Fibroblast of mammary gland (primary cell): ENCODE data around the gene IQGAP2.
"Not testable (repeated sequence)": the region's sequence is repeated elsewhere in the genome, so short reads cannot be mapped to it uniquely, and the experiment has no call there.

ENCODE experiments used
- DNase-seq: peaks from one replicate; pipeline ENCODE4 v3.0.0-alpha.2; 2010; ENCODE audit warnings: low read depth
- H3K4me3 ChIP-seq: 2 replicates; pipeline ENCODE4 v1.5.1; 2011; ENCODE audit warnings: low read depth, mild to moderate bottlenecking, low read length, moderate library complexity; ENCODE audit not compliant: control insufficient read depth
- TF ChIP-seq, protein P1 (sequence below): conservative IDR thresholded peaks from 2 replicates; pipeline ENCODE4 v1.5.1; 2011; ENCODE audit warnings: low read depth, low read length, inconsistent platforms; ENCODE audit not compliant: control insufficient read depth, insufficient read depth

The IQGAP2 gene

GRCh38 chr5:76422742-76423141 is 19.7 kb downstream of the IQGAP2 start:
- DNase-seq: no peak
- TF ChIP-seq, protein P1, sequence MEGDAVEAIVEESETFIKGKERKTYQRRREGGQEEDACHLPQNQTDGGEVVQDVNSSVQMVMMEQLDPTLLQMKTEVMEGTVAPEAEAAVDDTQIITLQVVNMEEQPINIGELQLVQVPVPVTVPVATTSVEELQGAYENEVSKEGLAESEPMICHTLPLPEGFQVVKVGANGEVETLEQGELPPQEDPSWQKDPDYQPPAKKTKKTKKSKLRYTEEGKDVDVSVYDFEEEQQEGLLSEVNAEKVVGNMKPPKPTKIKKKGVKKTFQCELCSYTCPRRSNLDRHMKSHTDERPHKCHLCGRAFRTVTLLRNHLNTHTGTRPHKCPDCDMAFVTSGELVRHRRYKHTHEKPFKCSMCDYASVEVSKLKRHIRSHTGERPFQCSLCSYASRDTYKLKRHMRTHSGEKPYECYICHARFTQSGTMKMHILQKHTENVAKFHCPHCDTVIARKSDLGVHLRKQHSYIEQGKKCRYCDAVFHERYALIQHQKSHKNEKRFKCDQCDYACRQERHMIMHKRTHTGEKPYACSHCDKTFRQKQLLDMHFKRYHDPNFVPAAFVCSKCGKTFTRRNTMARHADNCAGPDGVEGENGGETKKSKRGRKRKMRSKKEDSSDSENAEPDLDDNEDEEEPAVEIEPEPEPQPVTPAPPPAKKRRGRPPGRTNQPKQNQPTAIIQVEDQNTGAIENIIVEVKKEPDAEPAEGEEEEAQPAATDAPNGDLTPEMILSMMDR: no peak
- H3K4me3 ChIP-seq: no peak overlapping the region

DNA sequence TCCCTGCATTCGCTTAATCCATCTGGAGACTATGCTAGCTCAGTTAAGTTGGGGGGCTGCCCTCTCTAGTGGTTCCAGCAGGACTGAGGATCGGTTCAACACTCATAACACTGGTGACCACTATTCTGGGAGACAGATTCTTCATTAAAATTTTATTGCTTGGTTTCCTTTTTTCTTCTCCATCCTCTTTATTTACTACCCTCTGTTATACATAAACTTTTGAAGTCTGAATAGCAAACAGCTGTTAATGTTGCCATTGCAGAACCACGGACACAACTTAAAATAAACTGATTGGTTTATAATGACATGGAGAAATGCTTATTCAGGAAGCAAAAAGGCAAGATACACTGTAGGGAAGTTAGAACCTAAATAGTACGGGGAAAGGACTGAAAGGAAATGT is 22.1 kb downstream of the IQGAP2 start:
- no peak for DNase-seq
- H3K4me3 ChIP-seq: no peak overlapping the region
- TF ChIP-seq, protein P1: no peak

DNA sequence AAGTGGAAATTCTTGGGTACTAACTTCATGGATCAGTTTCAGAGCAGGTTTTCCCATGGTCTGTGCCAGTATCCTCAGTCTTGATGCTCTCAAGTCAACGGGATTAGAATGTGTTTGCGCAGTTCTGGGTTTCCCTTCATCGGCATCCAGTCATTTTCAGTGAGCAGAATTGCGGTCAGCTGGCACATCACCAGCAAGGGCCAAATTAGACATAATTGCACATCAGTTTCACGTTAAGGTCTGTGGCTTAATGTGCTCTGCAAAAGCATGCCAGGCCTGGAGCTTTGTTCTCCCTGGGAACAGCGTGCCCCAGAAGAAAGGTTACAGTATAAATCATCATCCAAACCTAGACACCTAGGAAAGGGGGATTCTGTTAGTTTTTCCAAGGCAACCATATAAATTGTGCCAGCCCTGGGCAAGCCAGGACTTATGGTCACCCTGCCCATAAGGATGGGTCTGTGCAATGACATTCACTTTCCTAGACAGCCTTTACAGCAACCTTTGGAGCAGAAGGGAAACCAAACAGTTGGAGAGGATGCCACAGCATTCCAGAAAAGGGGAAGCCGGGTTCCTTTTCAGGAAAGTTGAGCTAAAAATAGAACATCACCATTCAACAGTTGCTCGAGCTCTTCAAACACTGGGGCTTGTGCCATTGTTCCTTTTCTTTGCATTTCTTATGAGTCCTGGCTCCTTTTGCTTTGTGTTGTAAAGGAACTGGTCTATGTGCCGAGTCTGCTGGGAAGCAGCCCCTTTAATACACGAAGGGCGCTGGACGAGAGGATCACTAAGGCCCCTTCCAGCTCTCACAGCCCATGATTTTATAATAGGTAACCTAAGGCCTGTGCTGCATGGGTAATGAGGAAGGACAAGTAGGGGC is 23.1 kb downstream of the IQGAP2 start:
- TF ChIP-seq, protein P1: no peak
- no peak overlapping the region for H3K4me3 ChIP-seq
- DNase-seq: no peak

GRCh38 chr5:76427206-76428140 is 24.4 kb downstream of the IQGAP2 start:
- DNase-seq: no peak
- H3K4me3 ChIP-seq: no peak overlapping the region
- TF ChIP-seq, protein P1: no peak

- H3K4me3 ChIP-seq, DNase-seq: not testable (repeated sequence)
Observed at GRCh38 chr5:76428550-76428949, 25.5 kb downstream of the IQGAP2 start.

DNA sequence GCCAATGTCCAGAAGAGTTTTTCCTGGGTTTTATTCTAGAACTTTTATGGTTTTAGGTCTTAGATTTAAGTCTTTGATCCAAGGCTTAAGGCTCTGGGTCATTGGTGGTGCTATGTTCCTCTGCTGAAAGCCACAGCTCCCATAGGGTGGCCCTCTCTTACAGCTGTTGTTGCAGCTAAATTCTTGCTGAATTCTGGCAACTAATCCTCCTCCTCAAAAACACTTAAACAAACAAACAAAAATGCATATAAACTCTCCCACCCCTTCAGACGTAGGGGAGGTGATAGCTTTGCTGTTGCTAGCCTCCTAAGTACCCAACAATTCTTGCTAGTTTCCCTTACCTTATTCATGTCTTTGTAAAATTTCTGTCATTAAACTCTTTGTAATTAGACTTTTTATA is 30.2 kb downstream of the IQGAP2 start:
- H3K4me3 ChIP-seq: no peak overlapping the region
- TF ChIP-seq, protein P1: no peak
- no peak for DNase-seq

- not testable (repeated sequence) for H3K4me3 ChIP-seq, DNase-seq
Observed at GRCh38 chr5:76437507-76437906, 34.4 kb downstream of the IQGAP2 start.
